Activated CD4-positive, alpha-beta T cell treated with anti-CD3 and anti-CD28 coated beads, Interleukin-2, amount 10 ng/mL, durations not matched to agents 7 days and 5 days (primary cell): Measurements from ENCODE around the gene CCN5. TPM values are rescaled to one million over a fixed set of nuclear protein-coding genes. Genes with fewer than 3 reads are reported as not detected.

Experiments used
- CTCF ChIA-PET: fragments of 350-600 bp; sonication (Branson Sonifier 250); formaldehyde crosslinking; loops from one replicate; lab custom pipeline; 2021; ENCODE audit warnings: antibody characterized with exemption; lab: Charles Lee
- POLR2A ChIA-PET: fragments of 350-600 bp; sonication (Branson Sonifier 250); formaldehyde crosslinking; loops from one replicate; lab custom pipeline; 2021; ENCODE audit warnings: antibody characterized with exemption; lab: Charles Lee
- DNase-seq: peaks from one replicate; pipeline ENCODE4 v3.0.0-alpha.2; 2020
- H3K27ac Mint-ChIP-seq: one replicate; pipeline ENCODE4 v1.8.0; 2021; ENCODE audit warnings: mild to moderate bottlenecking, moderate library complexity, mixed read lengths
- H3K27me3 Mint-ChIP-seq: one replicate; pipeline ENCODE4 v1.8.0; 2021; ENCODE audit warnings: mixed read lengths
- H3K36me3 Mint-ChIP-seq: one replicate; pipeline ENCODE4 v1.8.0; 2021; ENCODE audit warnings: low read depth, mixed read lengths
- H3K4me1 Mint-ChIP-seq: one replicate; pipeline ENCODE4 v1.8.0; 2021; ENCODE audit warnings: mixed read lengths
- H3K4me3 Mint-ChIP-seq: one replicate; pipeline ENCODE4 v1.8.0; 2021; ENCODE audit warnings: mild to moderate bottlenecking, moderate library complexity, mixed read lengths
- H3K9me3 Mint-ChIP-seq: one replicate; pipeline ENCODE4 v1.8.0; 2021; ENCODE audit warnings: mixed read lengths
- total RNA-seq, 2 experiments: library from RNA; stranded (reverse); gene quantifications; one replicate each; pipeline ENCODE4 v1.2.3, GENCODE V29; 2021

Gene CCN5
- total RNA-seq, 2 experiments from 2014 or later = not detected

- Mint-ChIP-seq H3K4me3 (no peak overlapping the region), H3K36me3 (no peaks in the 10 kb centered on the region), H3K27me3 (no peaks in the 10 kb centered on the region), H3K27ac (no peak overlapping the region), H3K9me3 (no peaks in the 10 kb centered on the region), H3K4me1 (peaks cover 13% of the 10 kb centered on the region)
- POLR2A ChIA-PET = no interaction called here
- no peak for DNase-seq
- CTCF ChIA-PET = interaction anchor here (0.6 to 1.1 kb wide), 2 partner anchors 15 to 107 kb away, joined by 3 read pairs; no protein-coding TSS in a partner anchor
Measured at GRCh38 chr20:44698351-44698750, 16.8 kb upstream of the CCN5 start.

GRCh38 chr20:44700306-44700705 lies 14.9 kb upstream of the CCN5 start:
- CTCF ChIA-PET = interaction anchor here (1.0 to 1.6 kb wide), 2 partner anchors 11 to 48 kb away, joined by 3 to 4 read pairs; no protein-coding TSS in a partner anchor
- DNase-seq = no peak
- Mint-ChIP-seq H3K9me3 (no peaks in the 10 kb centered on the region), H3K36me3 (no peaks in the 10 kb centered on the region), H3K27me3 (no peaks in the 10 kb centered on the region), H3K4me3 (no peak overlapping the region), H3K4me1 (peaks cover 10% of the 10 kb centered on the region), H3K27ac (no peak overlapping the region)
- POLR2A ChIA-PET = no interaction called here

GRCh38 chr20:44701118-44701857 lies 13.9 kb upstream of the CCN5 start:
- no peaks in the 10 kb centered on the region for H3K9me3 Mint-ChIP-seq
- H3K27me3 Mint-ChIP-seq = no peaks in the 10 kb centered on the region
- no peaks in the 10 kb centered on the region for H3K36me3 Mint-ChIP-seq
- peaks cover under 1% of the 10 kb centered on the region for H3K4me1 Mint-ChIP-seq
- POLR2A ChIA-PET = no interaction called here
- no peak for DNase-seq
- CTCF ChIA-PET = no interaction called here
- H3K4me3 Mint-ChIP-seq = no peak overlapping the region
- no peak overlapping the region for H3K27ac Mint-ChIP-seq

- ChIA-PET POLR2A (no interaction called here), CTCF (interaction anchor here (1.0 kb wide), 1 partner anchor 21 kb away, joined by 3 read pairs; no protein-coding TSS in a partner anchor)
- Mint-ChIP-seq H3K9me3 (no peaks in the 10 kb centered on the region), H3K27ac (no peak overlapping the region), H3K4me3 (no peak overlapping the region), H3K36me3 (no peaks in the 10 kb centered on the region), H3K4me1 (no peaks in the 10 kb centered on the region), H3K27me3 (peaks cover 1% of the 10 kb centered on the region)
- DNase-seq = no peak
Measured at GRCh38 chr20:44701858-44702256, 13.3 kb upstream of the CCN5 start.

- POLR2A ChIA-PET = no interaction called here
- H3K9me3 Mint-ChIP-seq = no peaks in the 10 kb centered on the region
- DNase-seq = no peak
- CTCF ChIA-PET = interaction anchor here (0.9 to 1.2 kb wide), 3 partner anchors 10 to 21 kb away, joined by 3 to 4 read pairs (median 3); partner anchors contain the start of gene CCN5
- H3K27ac Mint-ChIP-seq = no peak overlapping the region
- H3K27me3 Mint-ChIP-seq = peaks cover 3% of the 10 kb centered on the region
- H3K4me3 Mint-ChIP-seq = no peak overlapping the region
- no peaks in the 10 kb centered on the region for H3K36me3 Mint-ChIP-seq
- no peaks in the 10 kb centered on the region for H3K4me1 Mint-ChIP-seq
Measured at GRCh38 chr20:44702776-44703175, 12.4 kb upstream of the CCN5 start.

GRCh38 chr20:44703183-44703925 lies 11.8 kb upstream of the CCN5 start:
- no peak overlapping the region for H3K27ac Mint-ChIP-seq
- CTCF ChIA-PET = interaction anchor here (0.9 to 1.2 kb wide), 3 partner anchors 9 to 20 kb away, joined by 3 to 4 read pairs (median 3); partner anchors contain the start of gene CCN5
- DNase-seq = no peak

GRCh38 chr20:44703956-44704488 lies 11.1 kb upstream of the CCN5 start:
- DNase-seq = no peak
- H3K27me3 Mint-ChIP-seq = peaks cover 3% of the 10 kb centered on the region
- no peaks in the 10 kb centered on the region for H3K9me3 Mint-ChIP-seq
- H3K4me1 Mint-ChIP-seq = no peaks in the 10 kb centered on the region
- CTCF ChIA-PET = interaction anchor here (1.2 kb wide), 1 partner anchor 8 kb away, joined by 4 read pairs; no protein-coding TSS in a partner anchor
- no peak overlapping the region for H3K27ac Mint-ChIP-seq
- H3K4me3 Mint-ChIP-seq = no peak overlapping the region
- POLR2A ChIA-PET = no interaction called here
- no peaks in the 10 kb centered on the region for H3K36me3 Mint-ChIP-seq

More at GRCh38 chr20:44703183-44703925, 11.8 kb upstream of the CCN5 start:
- Mint-ChIP-seq H3K27me3 (peaks cover 3% of the 10 kb centered on the region), H3K4me3 (no peak overlapping the region), H3K9me3 (no peaks in the 10 kb centered on the region), H3K36me3 (no peaks in the 10 kb centered on the region), H3K4me1 (no peaks in the 10 kb centered on the region)
- POLR2A ChIA-PET = no interaction called here

GRCh38 chr20:44704551-44704971 lies 10.6 kb upstream of the CCN5 start:
- no peak overlapping the region for H3K4me3 Mint-ChIP-seq

GRCh38 chr20:44705364-44706094 lies 9.6 kb upstream of the CCN5 start:
- POLR2A ChIA-PET = no interaction called here
- Mint-ChIP-seq H3K27me3 (peaks cover 3% of the 10 kb centered on the region), H3K27ac (no peak overlapping the region), H3K36me3 (no peaks in the 10 kb centered on the region), H3K4me1 (no peaks in the 10 kb centered on the region), H3K4me3 (no peak overlapping the region), H3K9me3 (no peaks in the 10 kb centered on the region)
- CTCF ChIA-PET = interaction anchor here (0.8 kb wide), 1 partner anchor 73 kb away, joined by 3 read pairs; no protein-coding TSS in a partner anchor
- DNase-seq = no peak

More at GRCh38 chr20:44704551-44704971, 10.6 kb upstream of the CCN5 start:
- Mint-ChIP-seq H3K4me1 (no peaks in the 10 kb centered on the region), H3K9me3 (no peaks in the 10 kb centered on the region), H3K27me3 (peaks cover 3% of the 10 kb centered on the region), H3K36me3 (no peaks in the 10 kb centered on the region), H3K27ac (no peak overlapping the region)
- no peak for DNase-seq
- CTCF ChIA-PET = interaction anchor here (0.8 kb wide), 1 partner anchor 74 kb away, joined by 3 read pairs; no protein-coding TSS in a partner anchor
- POLR2A ChIA-PET = no interaction called here

- Mint-ChIP-seq H3K36me3 (no peaks in the 10 kb centered on the region), H3K27me3 (peaks cover 3% of the 10 kb centered on the region), H3K27ac (no peak overlapping the region), H3K9me3 (no peaks in the 10 kb centered on the region), H3K4me1 (no peaks in the 10 kb centered on the region), H3K4me3 (no peak overlapping the region)
- no peak for DNase-seq
- ChIA-PET CTCF (no interaction called here), POLR2A (no interaction called here)
Measured at GRCh38 chr20:44706301-44707017, 8.7 kb upstream of the CCN5 start.

- ChIA-PET CTCF (no interaction called here), POLR2A (no interaction called here)
Measured at GRCh38 chr20:44707018-44707579, 8.1 kb upstream of the CCN5 start.

More at GRCh38 chr20:44707018-44707579, 8.1 kb upstream of the CCN5 start:
- no peaks in the 10 kb centered on the region for H3K36me3 Mint-ChIP-seq
- H3K4me3 Mint-ChIP-seq = no peak overlapping the region
- H3K27ac Mint-ChIP-seq = no peak overlapping the region
- no peak for DNase-seq
- H3K4me1 Mint-ChIP-seq = no peaks in the 10 kb centered on the region
- H3K27me3 Mint-ChIP-seq = peaks cover 3% of the 10 kb centered on the region
- H3K9me3 Mint-ChIP-seq = no peaks in the 10 kb centered on the region
